Stimulated activated CD4-positive, alpha-beta T cell treated with anti-CD3 and anti-CD28 coated beads, Interleukin-15, amount 100 ng/mL, for 24 hours (primary cell): Measurements from ENCODE around the gene RHEBL1.

Experiments
- DNase-seq: peaks from one replicate; pipeline ENCODE4 v3.0.0-alpha.2; 2020

Gene RHEBL1

GRCh38 chr12:49069507-49070346 lies at the start of gene RHEBL1:
Gene RHEBL1 (minus strand): TSS chr12:49069979. CDS start chr12:49069785, 194 bp downstream.
- peak; percentile 99 for DNase-seq

DNA sequence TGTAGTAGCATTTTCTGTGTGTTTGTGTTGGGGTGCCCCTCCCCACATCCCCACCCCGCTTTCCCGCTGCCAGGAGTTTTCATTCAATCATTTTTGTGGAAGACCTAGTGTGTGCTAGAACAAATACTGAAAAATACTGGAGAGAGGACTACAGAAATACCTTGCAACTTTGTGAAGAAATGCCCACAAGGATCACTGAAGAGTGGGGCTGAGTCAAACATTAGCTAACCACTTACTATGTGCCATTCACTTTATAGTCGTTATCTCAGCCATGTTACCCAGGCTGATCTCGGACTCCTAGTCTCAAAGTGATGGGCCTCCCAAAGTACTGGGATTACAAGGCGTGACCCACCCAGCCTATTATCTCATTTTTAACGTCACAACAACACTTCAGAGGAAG lies 41.4 kb upstream of the RHEBL1 start:
- DNase-seq, result no peak

DNA sequence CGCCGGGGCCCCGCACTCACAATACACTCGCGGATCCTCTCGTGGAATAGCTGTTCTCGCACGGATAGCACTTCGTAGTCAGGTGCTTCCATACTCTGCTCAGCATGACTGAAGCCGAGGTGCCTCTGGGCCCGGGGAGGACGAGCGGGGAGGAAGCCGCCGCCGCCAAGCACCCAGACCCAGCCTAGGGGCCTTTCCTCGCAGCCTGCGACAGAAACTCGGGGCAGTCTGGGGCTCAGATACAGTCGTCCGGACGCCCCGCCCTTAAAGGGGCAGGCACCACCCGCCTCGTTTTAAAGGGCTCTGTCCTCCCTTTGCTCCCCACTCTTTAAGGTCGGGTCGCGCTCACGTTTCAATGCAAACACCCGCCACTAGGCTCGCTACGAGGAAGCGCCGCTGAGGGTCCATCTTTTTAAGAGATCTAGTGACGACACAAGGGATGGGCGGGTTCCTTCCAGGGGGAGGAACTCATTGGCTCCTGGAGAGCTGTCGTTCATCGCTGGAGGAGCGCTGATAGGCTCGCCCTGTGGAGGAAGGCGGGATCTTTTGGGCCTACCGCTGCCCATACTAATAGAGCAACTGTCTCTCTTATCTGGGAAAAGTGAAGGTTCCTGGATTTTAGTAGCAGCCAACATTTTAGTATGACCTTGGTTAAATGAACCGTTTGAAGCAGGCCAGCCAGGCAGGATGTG lies 40.8 kb upstream of the RHEBL1 start, which contains the start of gene LMBR1L:
LMBR1L (minus strand) TSS at position 384 of the 692 bp plus-strand sequence; CDS start at position 92, 292 bp downstream.
- peak; percentile 97 for DNase-seq

DNA sequence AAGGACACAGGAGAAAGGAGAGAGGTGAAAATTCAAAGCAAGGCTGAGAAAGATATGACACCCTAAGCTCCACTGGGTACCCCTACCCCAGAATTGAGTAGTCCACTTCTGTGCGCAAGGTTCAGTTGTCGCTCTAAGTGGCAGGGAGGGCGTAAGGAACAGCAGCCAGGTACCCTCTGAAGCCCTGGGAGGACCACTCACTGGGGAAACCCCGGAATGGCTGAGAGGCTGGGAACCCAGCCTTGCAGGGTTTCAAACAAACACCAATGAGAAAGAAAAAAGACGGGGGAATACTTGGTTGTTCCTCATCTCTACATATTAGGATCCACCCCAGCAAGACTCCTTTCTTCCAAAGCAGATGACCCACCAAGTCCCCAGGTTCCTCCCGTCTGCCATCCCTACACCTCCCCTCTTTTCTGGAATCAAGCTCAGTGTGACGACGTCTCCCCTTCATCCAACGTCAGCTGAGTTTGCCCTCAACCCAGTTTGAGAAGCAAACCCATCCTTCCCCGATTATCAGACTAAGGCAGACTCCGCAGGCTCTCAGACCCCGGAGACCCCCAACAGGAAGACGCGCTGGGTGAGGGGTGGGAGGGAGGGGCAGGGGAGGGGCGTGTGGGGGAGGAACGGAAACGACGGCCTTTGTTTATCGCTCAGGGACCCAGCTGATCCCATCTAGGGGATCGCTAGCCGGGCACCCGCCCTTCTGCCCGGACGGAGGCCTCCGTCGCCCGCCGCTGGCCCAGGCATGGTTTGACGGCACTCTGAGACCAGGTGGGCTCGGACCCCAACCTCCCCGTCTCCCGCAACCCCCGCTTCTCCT lies 40.1 kb upstream of the RHEBL1 start:
- DNase-seq, result peak; percentile 24

- no peak for DNase-seq
Measured at GRCh38 chr12:49108958-49109404, 39.2 kb upstream of the RHEBL1 start.

DNA sequence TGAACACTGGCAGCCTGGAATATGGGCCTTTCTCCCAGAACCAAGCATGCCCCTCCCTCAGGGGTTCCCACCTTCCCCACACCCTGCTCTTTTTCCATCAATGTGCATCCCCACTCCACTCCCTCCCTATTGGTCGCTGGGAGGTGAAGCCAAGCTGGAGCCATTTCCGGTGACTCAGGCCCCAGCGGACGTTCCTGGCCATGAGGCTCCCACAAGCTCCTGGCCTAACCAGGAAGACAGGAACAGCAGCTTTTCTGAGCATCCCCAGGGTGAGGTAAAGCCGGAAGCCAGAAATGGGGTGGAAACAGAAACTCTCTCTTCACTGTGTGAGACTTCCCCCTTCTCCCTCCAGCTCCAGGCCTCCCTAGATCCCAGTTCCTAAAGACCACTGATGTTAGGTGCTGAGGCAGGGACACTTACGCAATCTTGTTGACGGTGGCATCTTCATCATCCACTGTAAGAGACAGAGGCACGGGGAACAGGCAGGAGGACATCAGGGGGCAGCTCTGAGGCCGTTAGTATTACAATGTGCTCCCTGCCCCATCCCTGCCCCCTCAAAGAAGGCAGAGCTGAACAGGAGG lies 35.8 kb upstream of the RHEBL1 start:
- no peak for DNase-seq

- no peak for DNase-seq
Measured at GRCh38 chr12:49104822-49105221, 35.0 kb upstream of the RHEBL1 start.

- no peak for DNase-seq
Measured at GRCh38 chr12:49100380-49100779, 30.6 kb upstream of the RHEBL1 start.

- DNase-seq, result no peak
Measured at GRCh38 chr12:49098703-49099102, 28.9 kb upstream of the RHEBL1 start.

- DNase-seq, result peak; percentile 74
Measured at GRCh38 chr12:49098035-49098451, 28.3 kb upstream of the RHEBL1 start.

DNA sequence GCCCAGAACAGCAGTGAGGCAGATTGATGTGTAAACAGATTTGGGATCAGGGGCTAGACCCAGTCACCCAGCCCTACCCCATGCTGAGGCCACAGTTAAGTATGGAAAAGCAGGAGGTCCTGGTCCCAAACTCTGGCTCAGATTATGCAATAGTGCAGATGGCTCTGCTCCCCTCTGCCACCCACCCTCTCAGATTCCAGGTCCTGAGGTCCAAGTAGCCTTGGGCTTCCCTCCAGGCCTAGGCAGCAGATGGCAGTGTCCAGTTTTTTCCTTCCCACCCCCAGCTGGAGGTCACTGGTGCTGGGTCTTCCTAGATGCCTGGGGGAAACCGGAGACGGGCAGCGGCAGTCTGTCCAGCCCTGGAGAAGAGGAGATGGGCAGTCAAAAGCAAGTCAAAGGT lies 27.6 kb upstream of the RHEBL1 start:
- no peak for DNase-seq

- DNase-seq, result no peak
Measured at GRCh38 chr12:49094975-49095365, 25.2 kb upstream of the RHEBL1 start.

GRCh38 chr12:49094160-49094974 lies 24.6 kb upstream of the RHEBL1 start, which contains the start of gene DHH:
Gene DHH (minus strand): TSS chr12:49094801. CDS start chr12:49094512, 289 bp downstream.
- DNase-seq, result peak; percentile 10

DNA sequence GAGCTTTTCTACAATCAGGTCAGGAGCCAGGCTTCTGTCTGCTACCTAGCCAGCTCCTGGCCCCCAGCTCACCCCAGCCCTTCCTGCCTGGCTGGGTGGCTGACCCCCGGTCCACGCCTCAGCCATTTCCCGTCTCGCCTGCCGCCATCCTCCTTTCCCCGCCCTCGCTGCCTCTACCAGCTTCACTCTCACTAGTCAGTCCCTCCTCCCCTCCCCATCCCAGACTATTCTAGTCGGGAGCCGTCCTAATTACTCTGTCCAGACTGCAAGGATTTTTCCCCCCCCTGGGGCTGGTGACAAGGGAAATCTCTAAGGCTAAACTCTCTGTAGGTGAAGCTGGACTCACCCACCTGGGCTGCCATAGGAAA lies 24.0 kb upstream of the RHEBL1 start:
- no peak for DNase-seq

DNA sequence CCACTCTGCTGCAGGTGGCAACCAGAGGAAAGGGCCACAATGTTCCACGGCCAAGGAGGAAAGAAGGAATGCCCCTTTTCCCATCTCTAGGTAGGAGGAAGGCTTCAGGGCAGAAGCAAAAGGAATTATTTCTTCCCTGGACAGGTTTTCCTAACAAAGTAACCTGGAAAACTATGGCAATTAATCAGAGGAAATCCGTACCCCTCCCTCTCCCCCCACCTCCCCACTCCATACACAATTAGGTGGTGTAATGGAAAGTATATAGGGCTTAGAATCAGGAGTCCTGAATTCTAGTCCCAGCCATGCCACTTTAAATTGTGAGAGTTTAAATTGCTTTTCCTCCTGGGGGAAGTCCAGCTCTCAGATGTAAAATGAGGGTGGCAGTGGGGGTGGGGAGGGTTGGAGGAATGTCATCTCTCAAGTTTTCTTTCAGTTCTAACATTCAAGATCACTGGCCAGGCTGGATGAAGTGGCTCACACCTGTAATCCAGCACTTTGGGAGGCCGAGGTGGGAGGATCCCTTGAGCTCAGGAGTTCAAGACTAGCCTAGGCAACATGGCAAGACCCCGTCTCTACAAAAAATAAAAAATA lies 23.1 kb upstream of the RHEBL1 start:
- no peak for DNase-seq

GRCh38 chr12:49092086-49092815 lies 22.5 kb upstream of the RHEBL1 start:
- peak; percentile 79 for DNase-seq

- DNase-seq, result no peak
Measured at GRCh38 chr12:49091836-49092085, 22.0 kb upstream of the RHEBL1 start.

GRCh38 chr12:49091056-49091835 lies 21.5 kb upstream of the RHEBL1 start:
- peak; percentile 14 for DNase-seq

DNA sequence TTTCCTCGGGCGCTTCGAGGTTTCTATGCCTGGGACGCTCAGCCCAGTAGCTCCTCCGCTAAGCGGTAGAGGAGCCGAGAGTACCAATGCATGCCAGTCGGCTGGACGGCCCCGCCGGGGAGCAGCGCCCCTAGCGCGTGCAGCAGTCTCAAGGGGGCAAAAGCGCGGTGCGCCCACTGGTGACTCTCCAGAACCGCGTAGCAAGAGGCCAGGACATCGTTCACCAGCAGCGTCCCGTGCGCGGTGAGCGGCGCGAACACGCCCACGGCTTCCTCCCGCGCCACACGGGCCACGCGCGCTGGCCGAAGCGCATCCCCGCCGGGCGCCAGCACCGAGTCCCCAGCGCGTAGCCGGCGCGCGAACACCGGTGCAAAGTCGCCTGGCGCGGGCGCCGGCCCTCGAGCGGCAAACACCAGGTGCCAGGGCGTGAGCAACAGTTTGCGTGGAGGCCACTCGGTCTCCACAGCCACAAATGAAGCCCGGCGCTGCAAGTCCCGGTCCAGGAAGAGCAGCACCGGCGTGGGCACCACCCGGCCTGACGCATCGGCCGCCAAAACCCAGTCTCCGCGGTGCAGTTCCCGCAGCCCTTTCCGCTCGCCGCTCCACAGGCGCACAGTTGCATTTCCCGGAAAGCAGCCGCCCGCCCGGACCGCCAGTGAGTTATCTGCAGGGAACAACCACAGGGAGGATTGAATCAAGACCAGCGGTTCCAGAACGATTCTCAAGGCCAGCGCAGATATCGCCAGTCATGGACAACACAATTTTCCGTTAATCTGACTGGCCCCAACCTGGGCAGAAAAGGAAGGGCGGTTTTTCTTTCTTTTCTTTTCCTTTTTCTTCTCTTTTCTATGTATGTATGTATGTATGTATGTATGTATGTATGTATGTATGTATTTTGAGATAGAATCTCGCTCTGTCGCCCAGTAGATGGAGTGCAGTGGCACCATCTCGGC lies 20.3 kb upstream of the RHEBL1 start:
- DNase-seq, result peak; percentile 60
